LNCaP clone FGC (cell line): ENCODE results near the gene GNE.

Experiments used
- DNase-seq: peaks from one replicate; pipeline ENCODE4 v3.0.0-alpha.2; 2011; ENCODE audit warnings: low read depth
- H3K4me3 ChIP-seq: 2 replicates; pipeline ENCODE4 v1.5.1; 2011; ENCODE audit warnings: mild to moderate bottlenecking, low read depth, low read length, control low read depth
- CTCF ChIP-seq: IDR thresholded peaks from 2 replicates; pipeline ENCODE4 v1.5.1; 2012; ENCODE audit warnings: mild to moderate bottlenecking; ENCODE audit not compliant: control insufficient read depth, insufficient read depth; ENCODE audit errors: extremely low read depth

The GNE gene

GRCh38 chr9:36293171-36293570 is 34.9 kb upstream of the GNE start:
- no peak overlapping the region for H3K4me3 ChIP-seq
- DNase-seq = no peak

GRCh38 chr9:36292641-36293040 is 34.4 kb upstream of the GNE start:
- no peak for TF ChIP-seq CTCF
- no peak overlapping the region for H3K4me3 ChIP-seq
- no peak for DNase-seq

More at GRCh38 chr9:36293171-36293570, 34.9 kb upstream of the GNE start:
- TF ChIP-seq CTCF = no peak

- H3K4me3 ChIP-seq = no peak overlapping the region
- no peak for TF ChIP-seq CTCF
- no peak for DNase-seq
Observed at GRCh38 chr9:36290996-36291395, 32.7 kb upstream of the GNE start.

- H3K4me3 ChIP-seq = no peak overlapping the region
- no peak for DNase-seq
- TF ChIP-seq CTCF = no peak
Observed at GRCh38 chr9:36289836-36290435, 31.7 kb upstream of the GNE start.

GRCh38 chr9:36288070-36288469 is 29.8 kb upstream of the GNE start:
- no peak for TF ChIP-seq CTCF
- no peak for DNase-seq
- H3K4me3 ChIP-seq = no peak overlapping the region

GRCh38 chr9:36286388-36286787 is 28.1 kb upstream of the GNE start:
- no peak for DNase-seq
- no peak for TF ChIP-seq CTCF
- H3K4me3 ChIP-seq = no peak overlapping the region

GRCh38 chr9:36284226-36284625 is 26.0 kb upstream of the GNE start:
- DNase-seq = no peak
- TF ChIP-seq CTCF = no peak
- H3K4me3 ChIP-seq = no peak overlapping the region
